PFSK-1 (cell line): ENCODE measurements around the gene TRIP10.

Source experiments
- FOXP2 ChIP-seq: optimal IDR thresholded peaks from 2 replicates; pipeline ENCODE3; 2011; ENCODE audit warnings: borderline replicate concordance, control low read depth, inconsistent platforms; ENCODE audit not compliant: insufficient read depth; ENCODE audit errors: extremely low read length, extremely low read depth
- POLR2AphosphoS5 ChIP-seq: IDR thresholded peaks from 2 replicates; pipeline ENCODE4 v1.6.1; 2012; ENCODE audit warnings: low read depth, mild to moderate bottlenecking, control low read depth, low read length, moderate library complexity
- SIN3A ChIP-seq: IDR thresholded peaks from 2 replicates; pipeline ENCODE4 v1.6.1; 2012; ENCODE audit warnings: mild to moderate bottlenecking, low read length, moderate library complexity, borderline replicate concordance; ENCODE audit not compliant: insufficient read depth
- TAF1 ChIP-seq: IDR thresholded peaks from 2 replicates; pipeline ENCODE4 v1.6.1; 2012; ENCODE audit warnings: low read length, control low read depth, borderline replicate concordance; ENCODE audit not compliant: insufficient read depth
- TF ChIP-seq, protein P1 (sequence below), 2 experiments: IDR thresholded peaks; 2 replicates each; pipeline versions ENCODE4 v1.6.1 to v1.8.0; 2011 to 2012; ENCODE audit warnings: low read depth in 2 of 2, low read length in 2 of 2, control low read depth in 1 of 2, inconsistent platforms in 1 of 2, mild to moderate bottlenecking in 1 of 2, moderate library complexity in 1 of 2; ENCODE audit not compliant: insufficient read depth in 1 of 2

Gene TRIP10

DNA sequence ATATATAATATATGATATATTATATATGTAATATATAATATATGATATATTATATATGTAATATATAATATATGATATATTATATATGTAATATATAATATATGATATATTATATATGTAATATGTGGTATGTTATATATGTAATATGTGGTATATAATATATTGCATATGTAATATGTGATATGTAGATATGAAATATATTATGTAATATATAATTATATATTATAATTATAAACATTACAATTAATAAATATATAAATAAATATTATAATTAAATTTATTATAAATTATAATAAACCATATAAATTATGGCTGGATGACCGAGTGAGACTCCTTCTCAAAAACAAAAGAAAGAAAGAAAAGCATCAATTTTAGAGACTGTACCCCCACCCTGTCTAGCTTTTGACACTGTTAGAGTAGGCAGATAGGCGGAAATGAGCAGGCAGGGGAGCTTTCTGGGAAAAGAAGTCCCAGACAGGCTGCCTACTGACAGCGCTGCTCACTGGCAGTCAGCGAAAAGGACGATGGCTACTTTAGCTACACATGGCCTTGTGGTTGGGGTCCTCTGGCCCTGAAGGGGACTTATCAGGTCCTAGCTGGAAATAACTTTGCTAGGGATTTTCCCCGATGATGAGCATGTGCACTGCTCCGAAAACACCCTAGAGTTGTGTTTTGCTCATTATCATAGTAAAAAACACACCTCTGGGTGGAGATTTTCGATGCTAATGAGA, 38.7 kb upstream of the TRIP10 start:
- TF ChIP-seq TAF1 (no peak), POLR2AphosphoS5 (no peak), SIN3A (no peak), FOXP2 (no peak)
- TF ChIP-seq, protein P1, sequence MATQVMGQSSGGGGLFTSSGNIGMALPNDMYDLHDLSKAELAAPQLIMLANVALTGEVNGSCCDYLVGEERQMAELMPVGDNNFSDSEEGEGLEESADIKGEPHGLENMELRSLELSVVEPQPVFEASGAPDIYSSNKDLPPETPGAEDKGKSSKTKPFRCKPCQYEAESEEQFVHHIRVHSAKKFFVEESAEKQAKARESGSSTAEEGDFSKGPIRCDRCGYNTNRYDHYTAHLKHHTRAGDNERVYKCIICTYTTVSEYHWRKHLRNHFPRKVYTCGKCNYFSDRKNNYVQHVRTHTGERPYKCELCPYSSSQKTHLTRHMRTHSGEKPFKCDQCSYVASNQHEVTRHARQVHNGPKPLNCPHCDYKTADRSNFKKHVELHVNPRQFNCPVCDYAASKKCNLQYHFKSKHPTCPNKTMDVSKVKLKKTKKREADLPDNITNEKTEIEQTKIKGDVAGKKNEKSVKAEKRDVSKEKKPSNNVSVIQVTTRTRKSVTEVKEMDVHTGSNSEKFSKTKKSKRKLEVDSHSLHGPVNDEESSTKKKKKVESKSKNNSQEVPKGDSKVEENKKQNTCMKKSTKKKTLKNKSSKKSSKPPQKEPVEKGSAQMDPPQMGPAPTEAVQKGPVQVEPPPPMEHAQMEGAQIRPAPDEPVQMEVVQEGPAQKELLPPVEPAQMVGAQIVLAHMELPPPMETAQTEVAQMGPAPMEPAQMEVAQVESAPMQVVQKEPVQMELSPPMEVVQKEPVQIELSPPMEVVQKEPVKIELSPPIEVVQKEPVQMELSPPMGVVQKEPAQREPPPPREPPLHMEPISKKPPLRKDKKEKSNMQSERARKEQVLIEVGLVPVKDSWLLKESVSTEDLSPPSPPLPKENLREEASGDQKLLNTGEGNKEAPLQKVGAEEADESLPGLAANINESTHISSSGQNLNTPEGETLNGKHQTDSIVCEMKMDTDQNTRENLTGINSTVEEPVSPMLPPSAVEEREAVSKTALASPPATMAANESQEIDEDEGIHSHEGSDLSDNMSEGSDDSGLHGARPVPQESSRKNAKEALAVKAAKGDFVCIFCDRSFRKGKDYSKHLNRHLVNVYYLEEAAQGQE (IDR thresholded peaks at IDR 0.05; ENCODE audit: insufficient read depth in 1 of 2, low read depth in 2 of 2, low read length in 2 of 2) = no peak

DNA sequence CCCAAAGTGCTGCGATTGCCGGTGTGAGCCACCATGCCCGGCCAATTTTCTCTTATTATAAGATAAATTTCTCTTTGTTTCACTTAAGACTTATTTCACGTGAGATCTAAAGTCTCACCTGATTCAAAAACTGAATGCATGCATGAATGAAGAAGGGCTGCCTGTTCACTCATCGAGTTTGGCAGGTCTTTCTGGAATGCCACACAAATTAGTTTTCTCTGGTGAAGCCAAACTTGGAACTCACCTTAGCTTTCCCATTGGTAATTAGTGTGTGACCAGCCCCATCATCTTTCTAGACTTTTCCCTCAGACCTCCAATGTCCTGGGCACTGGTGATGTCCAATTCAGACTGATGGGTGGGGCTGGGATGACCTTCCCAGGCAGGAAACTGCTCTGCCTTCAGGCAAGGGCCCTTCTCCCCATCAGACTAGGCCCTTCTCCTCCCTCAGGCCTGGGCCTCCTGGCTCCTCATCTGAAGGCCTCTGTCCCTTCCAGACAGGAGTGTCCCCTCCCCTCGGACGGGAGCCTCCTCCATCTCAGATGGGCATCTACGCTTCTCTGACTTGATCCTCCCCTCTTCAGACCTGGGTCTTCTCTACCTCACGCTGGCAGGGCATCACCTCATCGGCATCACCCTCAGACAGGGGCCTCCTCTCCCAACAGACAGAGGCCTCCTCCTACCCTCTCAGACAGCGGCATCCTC, 33.4 kb upstream of the TRIP10 start:
- TF ChIP-seq POLR2AphosphoS5 = no peak
- TF ChIP-seq, protein P1 (IDR thresholded peaks at IDR 0.05; ENCODE audit: insufficient read depth in 1 of 2, low read depth in 2 of 2, low read length in 2 of 2) = no peak

DNA sequence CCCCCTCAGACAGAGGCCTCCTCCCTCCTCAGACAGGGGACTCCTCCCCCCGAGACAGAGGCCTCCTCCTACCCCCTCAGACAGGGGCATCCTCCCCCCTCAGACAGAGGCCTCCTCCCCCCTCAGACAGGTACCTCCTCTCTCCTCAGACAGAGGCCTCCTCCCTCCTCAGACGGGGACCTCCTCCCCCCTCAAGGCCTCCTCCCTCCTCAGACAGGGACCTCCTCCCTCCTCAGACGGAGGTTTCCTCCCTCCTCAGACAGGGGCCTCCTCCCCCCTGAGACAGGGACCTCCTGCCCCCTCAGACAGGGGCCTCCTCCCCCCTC, 32.9 kb upstream of the TRIP10 start:
- TF ChIP-seq SIN3A (no peak), FOXP2 (no peak), TAF1 (no peak), POLR2AphosphoS5 (no peak)
- TF ChIP-seq, protein P1 (IDR thresholded peaks at IDR 0.05; ENCODE audit: insufficient read depth in 1 of 2, low read depth in 2 of 2, low read length in 2 of 2) = no peak

DNA sequence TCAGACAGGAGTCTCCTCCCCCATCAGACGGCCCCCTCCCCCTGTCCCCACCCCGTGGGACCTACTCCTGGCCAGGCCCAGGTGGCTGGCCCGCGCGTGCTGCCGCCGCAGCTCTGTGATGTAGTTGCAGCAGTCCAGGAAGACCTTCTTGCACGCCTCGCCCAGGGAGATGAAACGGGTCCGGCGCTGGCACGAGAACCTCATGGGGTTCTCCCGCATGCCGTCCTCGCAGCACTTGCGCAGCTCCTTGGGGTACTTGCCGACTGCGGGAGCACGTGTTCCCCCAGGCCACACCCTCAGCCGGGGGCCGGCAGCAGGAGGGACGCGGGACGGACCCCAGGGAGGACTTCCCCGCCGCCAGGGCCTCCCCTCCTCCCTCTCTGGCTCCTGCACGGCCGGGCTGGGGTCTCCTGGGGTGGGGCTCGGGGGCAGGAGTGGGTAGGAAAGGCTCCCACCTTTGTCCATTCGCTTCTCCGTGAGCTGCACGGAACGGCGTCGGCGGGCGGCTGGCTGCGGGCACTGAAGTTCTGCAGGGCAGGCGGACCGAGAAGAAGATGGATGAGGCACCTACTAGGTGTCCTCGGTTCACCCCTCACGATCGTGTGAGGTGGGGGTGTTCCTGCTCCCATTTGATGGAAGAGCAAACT, 32.3 kb upstream of the TRIP10 start:
- TF ChIP-seq, protein P1 (IDR thresholded peaks at IDR 0.05; ENCODE audit: insufficient read depth in 1 of 2, low read depth in 2 of 2, low read length in 2 of 2) = no peak
- TF ChIP-seq POLR2AphosphoS5 (no peak), SIN3A (no peak), TAF1 (no peak), FOXP2 (no peak)
